BLaER1 (cell line): ENCODE results near the gene PSME1.

Experiments used
- H3K27ac ChIP-seq: shearing (Covaris generic); formaldehyde crosslinking; 2 replicates; pipeline ENCODE4 v1.8.1; 2022
- H3K27me3 ChIP-seq: shearing (Covaris generic); formaldehyde crosslinking; 2 replicates; pipeline ENCODE4 v1.8.1; 2022
- H3K36me3 ChIP-seq: shearing (Covaris generic); formaldehyde crosslinking; 2 replicates; pipeline ENCODE4 v1.8.1; 2022
- H3K4me1 ChIP-seq: shearing (Covaris generic); formaldehyde crosslinking; 2 replicates; pipeline ENCODE4 v1.8.1; 2022
- H3K4me2 ChIP-seq: shearing (Covaris generic); formaldehyde crosslinking; 2 replicates; pipeline ENCODE4 v1.8.1; 2022
- H3K4me3 ChIP-seq: shearing (Covaris generic); formaldehyde crosslinking; 2 replicates; pipeline ENCODE4 v1.8.1; 2022
- H3K9ac ChIP-seq: shearing (Covaris generic); formaldehyde crosslinking; 2 replicates; pipeline ENCODE4 v1.8.1; 2022
- H3K9me3 ChIP-seq: shearing (Covaris generic); formaldehyde crosslinking; 2 replicates; pipeline ENCODE4 v1.8.1; 2022
- H4K20me1 ChIP-seq: shearing (Covaris generic); formaldehyde crosslinking; 2 replicates; pipeline ENCODE4 v1.8.1; 2022
- Cebpa-rat ChIP-seq: shearing (Covaris generic); IDR thresholded peaks from 2 replicates; pipeline ENCODE4 v1.8.1; 2022

Gene PSME1

DNA sequence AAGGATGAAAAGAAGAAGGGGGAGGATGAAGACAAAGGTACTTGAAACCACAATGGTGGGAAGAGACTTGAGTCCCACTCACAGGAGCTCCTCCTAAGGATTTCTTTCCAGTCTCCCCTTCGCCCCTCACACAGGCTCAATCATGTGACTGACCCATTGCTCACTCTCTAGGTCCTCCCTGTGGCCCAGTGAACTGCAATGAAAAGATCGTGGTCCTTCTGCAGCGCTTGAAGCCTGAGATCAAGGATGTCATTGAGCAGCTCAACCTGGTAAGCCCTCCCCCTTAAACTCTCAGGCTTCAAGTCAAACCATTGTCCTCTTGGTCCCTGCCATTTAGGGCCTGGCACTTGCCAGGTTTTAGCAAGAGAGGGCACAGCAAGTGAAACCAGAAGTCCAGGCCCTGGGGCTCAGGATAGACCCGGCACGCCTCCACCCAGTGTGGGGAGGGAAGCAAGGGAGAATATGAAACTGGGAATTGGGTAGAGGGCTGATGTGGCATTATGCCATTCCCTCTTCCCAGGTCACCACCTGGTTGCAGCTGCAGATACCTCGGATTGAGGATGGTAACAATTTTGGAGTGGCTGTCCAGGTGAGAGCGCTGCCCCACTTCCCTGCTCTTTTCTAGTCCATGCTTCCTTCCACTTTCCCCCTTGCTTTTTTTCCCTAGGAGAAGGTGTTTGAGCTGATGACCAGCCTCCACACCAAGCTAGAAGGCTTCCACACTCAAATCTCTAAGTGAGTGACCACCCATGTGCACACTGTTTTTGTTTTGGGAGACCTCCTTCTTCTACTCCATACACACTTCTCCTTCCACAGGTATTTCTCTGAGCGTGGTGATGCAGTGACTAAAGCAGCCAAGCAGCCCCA, 1.8 kb downstream of the PSME1 start:
- Histone ChIP-seq H4K20me1 (peaks cover 47% of the 10 kb centered on the region), H3K4me2 (peak overlapping the region; percentile 96), H3K4me3 (peak overlapping the region; percentile 100), H3K9ac (peak overlapping the region; percentile 96; the same call in 1 of the 2 replicates), H3K36me3 (peaks cover 30% of the 10 kb centered on the region), H3K27me3 (no peaks in the 10 kb centered on the region), H3K9me3 (no peaks in the 10 kb centered on the region), H3K4me1 (peaks cover 59% of the 10 kb centered on the region), H3K27ac (no peak overlapping the region)
- TF ChIP-seq Cebpa-rat: no peak

DNA sequence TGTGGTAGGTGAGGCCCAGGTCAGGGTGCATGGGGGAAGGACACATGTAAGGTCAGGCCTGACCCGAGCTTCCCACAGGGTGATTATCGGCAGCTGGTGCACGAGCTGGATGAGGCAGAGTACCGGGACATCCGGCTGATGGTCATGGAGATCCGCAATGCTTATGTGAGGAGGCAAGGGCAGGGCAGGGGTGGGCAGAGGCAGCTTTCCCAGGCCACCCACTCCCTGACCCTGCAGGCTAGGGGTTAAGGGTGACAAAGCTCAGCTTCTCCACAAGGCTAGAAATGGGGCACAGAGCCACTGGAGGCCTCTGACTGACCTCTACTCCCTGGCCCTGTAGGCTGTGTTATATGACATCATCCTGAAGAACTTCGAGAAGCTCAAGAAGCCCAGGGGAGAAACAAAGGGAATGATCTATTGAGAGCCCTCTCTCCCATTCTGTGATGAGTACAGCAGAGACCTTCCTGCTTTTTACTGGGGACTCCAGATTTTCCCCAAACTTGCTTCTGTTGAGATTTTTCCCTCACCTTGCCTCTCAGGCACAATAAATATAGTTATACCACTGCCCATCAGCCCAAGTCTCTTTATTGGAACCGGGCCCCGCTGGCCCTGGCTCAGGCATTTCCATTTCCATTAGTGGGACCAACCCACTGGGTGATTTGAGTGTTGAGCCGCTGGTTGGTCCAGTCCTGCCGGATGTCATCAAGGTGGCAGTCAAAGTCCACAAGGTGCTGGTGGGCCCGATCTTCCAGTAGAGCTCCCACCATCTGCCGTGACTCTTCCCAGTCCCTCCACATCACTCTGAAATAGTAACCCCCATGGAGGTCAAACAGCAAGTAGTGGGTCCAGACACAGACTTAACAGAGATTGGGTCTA, 2.6 kb downstream of the PSME1 start:
- TF ChIP-seq Cebpa-rat: no peak
- peaks cover 47% of the 10 kb centered on the region for H4K20me1 ChIP-seq
- H3K27ac ChIP-seq: no peak overlapping the region
- no peaks in the 10 kb centered on the region for H3K27me3 ChIP-seq
- peaks cover 39% of the 10 kb centered on the region for H3K36me3 ChIP-seq
- no peaks in the 10 kb centered on the region for H3K9me3 ChIP-seq
- no peak overlapping the region for H3K4me3 ChIP-seq
- H3K4me2 ChIP-seq: peak overlapping the region; percentile 96
- no peak overlapping the region for H3K9ac ChIP-seq
- H3K4me1 ChIP-seq: peaks cover 68% of the 10 kb centered on the region

DNA sequence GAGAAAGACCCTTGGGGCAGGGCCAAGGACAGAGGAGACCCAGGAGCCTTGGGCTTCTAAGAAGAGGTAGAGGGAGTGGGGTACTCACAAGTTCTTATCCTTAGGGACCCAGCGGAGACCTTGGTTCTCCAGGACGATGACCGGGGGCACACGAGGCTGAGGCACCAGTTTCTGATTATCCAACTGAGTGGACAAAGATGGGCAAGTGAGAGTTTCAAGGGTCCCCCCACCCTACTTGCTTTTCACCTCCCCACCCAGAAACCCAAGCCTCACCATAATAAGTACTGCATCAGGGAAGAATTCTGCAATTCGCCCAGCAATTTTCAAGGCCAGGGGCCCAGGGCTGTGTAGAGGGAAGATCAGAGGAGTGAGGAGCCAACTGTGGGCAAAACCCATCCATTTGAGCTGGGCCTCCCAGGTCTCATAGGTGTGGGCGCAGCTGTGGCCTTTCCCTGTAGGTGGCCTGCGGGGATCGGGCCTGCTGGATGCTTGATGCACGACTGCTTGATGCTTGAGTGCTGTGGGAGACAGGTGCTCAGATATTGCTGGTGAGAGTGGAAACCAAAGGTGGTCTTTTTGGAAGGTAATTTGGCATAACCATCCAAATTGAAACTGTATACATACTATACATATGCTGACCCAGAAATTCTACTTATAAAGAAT, 3.4 kb downstream of the PSME1 start:
- no peak for TF ChIP-seq Cebpa-rat
- H3K9me3 ChIP-seq: no peaks in the 10 kb centered on the region
- peak overlapping the region; percentile 89 for H3K4me3 ChIP-seq
- H3K4me1 ChIP-seq: peaks cover 75% of the 10 kb centered on the region
- H3K4me2 ChIP-seq: peak overlapping the region; percentile 96
- peaks cover 47% of the 10 kb centered on the region for H4K20me1 ChIP-seq
- no peak overlapping the region for H3K27ac ChIP-seq
- no peaks in the 10 kb centered on the region for H3K27me3 ChIP-seq
- H3K36me3 ChIP-seq: peaks cover 47% of the 10 kb centered on the region
- H3K9ac ChIP-seq: no peak overlapping the region

DNA sequence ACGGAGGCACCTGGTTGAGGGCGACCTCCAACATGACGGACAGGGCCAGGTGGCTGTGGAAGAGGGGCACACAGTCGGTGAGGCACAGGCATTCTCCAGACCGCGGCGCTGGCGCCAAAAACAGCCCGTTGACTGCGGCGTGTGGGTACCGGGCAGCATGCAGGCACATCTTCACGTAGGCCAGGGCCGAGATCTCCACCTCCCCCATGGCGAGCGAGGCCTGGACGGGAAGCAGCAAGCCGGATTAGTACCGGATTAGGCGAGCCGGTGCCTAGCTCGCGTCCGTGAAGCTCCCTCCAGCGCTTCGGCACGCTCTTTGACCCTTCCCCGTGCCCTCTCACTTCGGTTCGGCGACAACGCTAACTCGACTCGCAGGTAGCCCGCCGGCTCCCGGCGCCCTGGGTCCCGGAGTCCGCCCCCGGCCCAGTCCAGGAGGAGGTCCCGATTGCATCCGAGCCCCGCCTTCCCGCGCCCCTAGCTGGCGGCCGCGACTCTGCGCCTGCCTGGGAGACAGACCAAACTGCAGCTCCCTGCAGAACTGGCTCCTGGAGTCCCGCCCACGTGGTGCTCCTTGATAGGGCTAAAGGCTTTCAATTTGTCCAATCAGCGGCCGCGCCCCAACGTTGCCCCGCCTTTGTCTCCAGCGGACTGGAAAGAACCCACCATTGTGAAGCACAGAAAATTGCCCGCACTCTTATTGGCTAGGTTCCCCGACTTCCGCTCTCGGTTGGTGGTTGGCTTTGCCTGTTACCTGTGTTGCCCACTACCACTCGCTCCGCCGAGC, 5.3 kb downstream of the PSME1 start, which contains the start of gene EMC9:
TSS of gene EMC9 (minus strand) at position 495 of the 784 bp plus-strand sequence. CDS start at position 208, 287 bp downstream.
- Histone ChIP-seq H3K9ac (peak within 1 kb of the TSS; percentile 87), H3K36me3 (peaks cover 55% of the 10 kb centered on the region), H3K4me1 (peaks cover 82% of the 10 kb centered on the region), H3K27me3 (no peaks in the 10 kb centered on the region), H3K27ac (peak within 1 kb of the TSS; percentile 90), H3K4me2 (peak within 1 kb of the TSS; percentile 96), H3K4me3 (peak within 1 kb of the TSS; percentile 89), H4K20me1 (peaks cover 46% of the 10 kb centered on the region), H3K9me3 (no peaks in the 10 kb centered on the region)
- TF ChIP-seq Cebpa-rat: no peak

DNA sequence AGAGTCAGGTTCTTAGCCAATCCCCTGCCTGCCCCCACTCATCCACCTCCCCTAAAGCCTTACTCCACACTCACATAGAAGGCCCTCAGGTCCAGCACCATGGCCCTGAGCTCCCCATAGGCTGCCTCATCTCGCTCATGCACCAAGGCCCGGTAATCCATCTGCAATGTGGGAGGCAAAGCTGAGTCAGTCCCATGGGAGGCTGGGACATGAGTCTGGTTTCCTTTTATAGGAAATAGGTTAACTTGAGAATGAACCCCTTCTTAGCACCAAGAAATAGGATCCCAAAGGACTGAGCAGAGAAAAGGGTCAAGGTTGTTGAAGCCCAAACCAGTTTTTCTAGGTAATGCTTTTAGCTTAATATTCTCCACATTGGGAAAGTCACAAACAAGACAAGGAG, 7.5 kb downstream of the PSME1 start:
- Histone ChIP-seq H4K20me1 (peaks cover 35% of the 10 kb centered on the region), H3K4me3 (no peak overlapping the region), H3K27me3 (no peaks in the 10 kb centered on the region), H3K27ac (no peak overlapping the region), H3K4me1 (peaks cover 70% of the 10 kb centered on the region), H3K9me3 (no peaks in the 10 kb centered on the region), H3K36me3 (peaks cover 41% of the 10 kb centered on the region), H3K4me2 (peak overlapping the region; percentile 59), H3K9ac (peak overlapping the region; percentile 30; the same call in 1 of the 2 replicates)
- TF ChIP-seq Cebpa-rat: no peak

DNA sequence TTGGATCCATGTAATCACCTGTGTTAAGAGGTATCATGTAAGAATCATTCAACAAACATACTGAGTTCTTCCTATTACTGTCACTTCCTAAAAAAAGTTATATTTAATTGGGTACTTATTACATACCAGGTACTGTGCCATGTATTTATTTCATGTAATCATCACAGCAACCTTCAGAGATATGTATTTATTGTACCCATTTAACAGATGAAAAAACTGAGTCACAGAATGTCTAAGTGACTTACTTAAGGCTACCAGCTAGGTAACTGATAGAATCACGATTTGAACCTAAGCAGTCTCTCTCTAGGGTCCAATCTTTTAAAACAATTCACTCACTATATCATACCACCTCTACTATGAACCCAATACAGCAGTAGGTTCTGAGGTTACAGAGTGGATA, 8.5 kb downstream of the PSME1 start:
- H3K9ac ChIP-seq: no peak overlapping the region
- TF ChIP-seq Cebpa-rat: no peak
- peak overlapping the region; percentile 92 for H3K4me2 ChIP-seq
- H3K27me3 ChIP-seq: no peaks in the 10 kb centered on the region
- no peaks in the 10 kb centered on the region for H3K9me3 ChIP-seq
- H4K20me1 ChIP-seq: peaks cover 34% of the 10 kb centered on the region
- no peak overlapping the region for H3K4me3 ChIP-seq
- no peak overlapping the region for H3K27ac ChIP-seq
- peaks cover 41% of the 10 kb centered on the region for H3K36me3 ChIP-seq
- peaks cover 65% of the 10 kb centered on the region for H3K4me1 ChIP-seq

DNA sequence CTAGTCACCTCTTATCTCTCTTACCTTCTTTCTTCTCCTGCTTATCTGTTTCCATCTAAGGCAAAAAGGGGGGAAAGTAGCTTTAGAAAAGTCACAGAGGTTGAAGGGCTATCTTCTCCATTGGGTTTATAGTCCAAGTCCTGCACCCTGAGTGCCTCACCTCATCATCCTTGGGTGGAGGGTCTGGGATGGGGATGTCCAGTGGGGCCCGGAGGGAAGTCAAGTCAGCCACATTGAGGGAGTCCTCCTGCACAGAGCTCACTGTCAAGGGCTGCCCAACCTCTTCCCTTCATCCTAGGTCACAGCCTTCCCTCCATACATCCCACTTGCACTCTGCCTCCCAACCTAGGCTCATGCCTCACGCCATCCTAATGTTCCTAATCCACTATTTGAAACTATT, 9.2 kb downstream of the PSME1 start:
- Histone ChIP-seq H3K4me3 (peak overlapping the region; percentile 100), H3K27ac (no peak overlapping the region), H4K20me1 (peaks cover 26% of the 10 kb centered on the region), H3K36me3 (peaks cover 45% of the 10 kb centered on the region), H3K9ac (peak overlapping the region; percentile 90; the same call in 1 of the 2 replicates), H3K4me2 (peak overlapping the region; percentile 92), H3K27me3 (no peaks in the 10 kb centered on the region), H3K9me3 (no peaks in the 10 kb centered on the region), H3K4me1 (peaks cover 58% of the 10 kb centered on the region)
- TF ChIP-seq Cebpa-rat: no peak

DNA sequence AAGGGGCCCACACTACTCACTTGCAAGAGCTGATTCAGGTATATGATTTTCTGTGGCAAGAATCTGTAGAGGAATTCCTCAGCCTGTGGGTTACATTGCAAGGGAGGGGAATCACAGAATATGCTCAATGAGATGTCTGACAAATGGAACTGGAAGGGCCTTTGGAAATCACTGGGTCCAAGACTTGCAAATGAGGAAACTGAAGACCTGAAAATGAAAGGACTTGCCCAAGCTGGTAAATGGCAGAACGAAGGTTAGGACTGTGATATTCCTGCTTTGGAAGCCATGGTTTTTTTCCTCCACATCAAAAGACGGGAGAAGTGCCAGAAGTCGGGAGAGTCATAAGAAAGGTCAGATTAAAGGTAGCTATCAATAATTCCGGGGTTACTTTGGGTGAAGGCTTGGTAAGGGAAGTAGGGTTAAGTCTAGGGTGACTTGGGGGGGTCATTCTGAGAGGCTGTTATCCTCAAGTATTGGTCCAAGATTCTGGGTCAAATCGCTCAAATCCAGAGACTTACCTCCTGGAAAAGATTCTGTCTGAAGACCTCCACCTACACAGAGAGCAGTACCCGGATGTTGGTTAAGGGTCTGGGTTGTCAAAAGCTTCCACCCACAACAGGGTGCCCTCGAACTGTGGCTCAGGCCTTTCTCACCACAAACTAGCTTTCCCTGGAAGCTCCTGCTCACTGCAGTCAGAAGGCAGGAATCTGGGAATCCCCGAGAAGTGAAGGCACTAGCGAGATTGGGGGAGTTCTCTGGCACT, 9.9 kb downstream of the PSME1 start:
- peaks cover 52% of the 10 kb centered on the region for H3K36me3 ChIP-seq
- H3K27me3 ChIP-seq: no peaks in the 10 kb centered on the region
- H3K27ac ChIP-seq: peak overlapping the region; percentile 88
- H3K9ac ChIP-seq: peak overlapping the region; percentile 90
- H3K4me3 ChIP-seq: peak overlapping the region; percentile 100
- H3K9me3 ChIP-seq: no peaks in the 10 kb centered on the region
- H4K20me1 ChIP-seq: peaks cover 20% of the 10 kb centered on the region
- H3K4me2 ChIP-seq: peak overlapping the region; percentile 92
- peaks cover 54% of the 10 kb centered on the region for H3K4me1 ChIP-seq
- no peak for TF ChIP-seq Cebpa-rat
